Measurements from ENCODE around the gene ANO4.

DNA sequence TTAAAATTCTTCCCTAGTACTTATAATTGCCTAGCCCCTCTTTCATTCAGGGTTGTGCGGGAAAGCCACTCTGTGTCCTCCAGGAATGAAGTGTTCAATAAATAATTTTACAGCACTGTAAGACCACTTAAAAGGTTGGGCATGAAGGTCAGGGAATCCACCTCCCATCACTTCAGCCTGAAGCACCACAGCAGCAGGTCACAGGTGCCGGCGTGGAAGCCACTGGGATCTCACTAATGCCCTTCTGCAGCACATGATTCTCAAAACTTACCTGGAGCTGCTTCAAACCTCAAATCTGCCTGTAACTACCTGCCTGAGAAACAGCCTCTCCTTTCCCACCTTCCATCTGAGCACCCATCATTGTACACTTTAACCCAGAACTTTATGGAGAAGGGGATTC lies 159.5 kb downstream of the ANO4 start:
- TF ChIP-seq, protein P1, sequence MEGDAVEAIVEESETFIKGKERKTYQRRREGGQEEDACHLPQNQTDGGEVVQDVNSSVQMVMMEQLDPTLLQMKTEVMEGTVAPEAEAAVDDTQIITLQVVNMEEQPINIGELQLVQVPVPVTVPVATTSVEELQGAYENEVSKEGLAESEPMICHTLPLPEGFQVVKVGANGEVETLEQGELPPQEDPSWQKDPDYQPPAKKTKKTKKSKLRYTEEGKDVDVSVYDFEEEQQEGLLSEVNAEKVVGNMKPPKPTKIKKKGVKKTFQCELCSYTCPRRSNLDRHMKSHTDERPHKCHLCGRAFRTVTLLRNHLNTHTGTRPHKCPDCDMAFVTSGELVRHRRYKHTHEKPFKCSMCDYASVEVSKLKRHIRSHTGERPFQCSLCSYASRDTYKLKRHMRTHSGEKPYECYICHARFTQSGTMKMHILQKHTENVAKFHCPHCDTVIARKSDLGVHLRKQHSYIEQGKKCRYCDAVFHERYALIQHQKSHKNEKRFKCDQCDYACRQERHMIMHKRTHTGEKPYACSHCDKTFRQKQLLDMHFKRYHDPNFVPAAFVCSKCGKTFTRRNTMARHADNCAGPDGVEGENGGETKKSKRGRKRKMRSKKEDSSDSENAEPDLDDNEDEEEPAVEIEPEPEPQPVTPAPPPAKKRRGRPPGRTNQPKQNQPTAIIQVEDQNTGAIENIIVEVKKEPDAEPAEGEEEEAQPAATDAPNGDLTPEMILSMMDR (conservative IDR thresholded peaks at IDR 0.05; ENCODE audit: low read length), result no peak
- no peak for TF ChIP-seq EZH2phosphoT487 (IDR thresholded peaks at IDR 0.05; ENCODE audit: borderline replicate concordance)
